Activated naive CD4-positive, alpha-beta T cell treated with anti-CD3 and anti-CD28 coated beads for 36 hours (primary cell): ENCODE results near the gene KIR3DL3. TPM values are rescaled to one million over a fixed set of nuclear protein-coding genes. Genes with fewer than 3 reads are reported as not detected.
"Not testable (repeated sequence)": the region's sequence is repeated elsewhere in the genome, so short reads cannot be mapped to it uniquely, and the experiment has no call there.

ENCODE experiments used
- CTCF ChIA-PET: fragments of 350-600 bp; sonication (Branson Sonifier 250); formaldehyde crosslinking; loops from one replicate; lab custom pipeline; 2021; ENCODE audit warnings: antibody characterized with exemption; lab: Charles Lee
- DNase-seq: peaks from one replicate; pipeline ENCODE4 v3.0.0-alpha.2; 2020
- H3K27ac Mint-ChIP-seq: one replicate; pipeline ENCODE4 v1.8.0; 2021; ENCODE audit warnings: mild to moderate bottlenecking, mixed read lengths
- H3K27me3 Mint-ChIP-seq: one replicate; pipeline ENCODE4 v1.8.0; 2021; ENCODE audit warnings: low read depth, mixed read lengths
- H3K36me3 Mint-ChIP-seq: one replicate; pipeline ENCODE4 v1.8.0; 2021; ENCODE audit warnings: low read depth, mixed read lengths
- H3K4me1 Mint-ChIP-seq: one replicate; pipeline ENCODE4 v1.8.0; 2021; ENCODE audit warnings: low read depth, mixed read lengths
- H3K4me3 Mint-ChIP-seq: one replicate; pipeline ENCODE4 v1.8.0; 2021; ENCODE audit warnings: mild to moderate bottlenecking, moderate library complexity, mixed read lengths
- H3K9me3 Mint-ChIP-seq: one replicate; pipeline ENCODE4 v1.8.0; 2021; ENCODE audit warnings: mixed read lengths
- intact Hi-C: fragments of 100-400 bp; cut with micrococcal nuclease; formaldehyde crosslinking; loops from one replicate; pipeline ENCODE4 v1.15.1; 2023
- total RNA-seq, 2 experiments: library from RNA; stranded (reverse); gene quantifications; one replicate each; pipeline ENCODE4 v1.2.3, GENCODE V29; 2021

Gene KIR3DL3
- total RNA-seq, 2 experiments from 2014 or later: not detected

- Mint-ChIP-seq H3K27ac (no peak overlapping the region), H3K9me3 (peaks cover 1% of the 10 kb centered on the region), H3K4me1 (no peaks in the 10 kb centered on the region)
Measured at GRCh38 chr19:54739587-54740497, 15.6 kb downstream of the KIR3DL3 start.

GRCh38 chr19:54741950-54742349 lies 17.7 kb downstream of the KIR3DL3 start:
- H3K4me3 Mint-ChIP-seq, intact Hi-C loops, H3K27me3 Mint-ChIP-seq: not testable (repeated sequence)

More at GRCh38 chr19:54739587-54740497, 15.6 kb downstream of the KIR3DL3 start:
- Mint-ChIP-seq H3K27me3 (peaks cover 5% of the 10 kb centered on the region), H3K4me3 (no peak overlapping the region), H3K36me3 (no peaks in the 10 kb centered on the region)
- no peak for DNase-seq
- CTCF ChIA-PET: no interaction called here
- intact Hi-C loops: no loop called here

GRCh38 chr19:54744080-54744479 lies 19.8 kb downstream of the KIR3DL3 start:
- H3K9me3 Mint-ChIP-seq, H3K27me3 Mint-ChIP-seq, H3K36me3 Mint-ChIP-seq, H3K27ac Mint-ChIP-seq, DNase-seq, H3K4me3 Mint-ChIP-seq, H3K4me1 Mint-ChIP-seq, intact Hi-C loops: not testable (repeated sequence)
- CTCF ChIA-PET: interaction anchor here (0.6 kb wide), 1 partner anchor 1300 kb away, joined by 3 read pairs; no protein-coding TSS in a partner anchor

More at GRCh38 chr19:54741950-54742349, 17.7 kb downstream of the KIR3DL3 start:
- DNase-seq, H3K4me1 Mint-ChIP-seq, H3K9me3 Mint-ChIP-seq, H3K27ac Mint-ChIP-seq, H3K36me3 Mint-ChIP-seq, CTCF ChIA-PET: not testable (repeated sequence)

GRCh38 chr19:54747614-54748322 lies 23.5 kb downstream of the KIR3DL3 start:
- DNase-seq, H3K4me1 Mint-ChIP-seq, H3K27me3 Mint-ChIP-seq, intact Hi-C loops, H3K4me3 Mint-ChIP-seq, H3K9me3 Mint-ChIP-seq, H3K27ac Mint-ChIP-seq, H3K36me3 Mint-ChIP-seq, CTCF ChIA-PET: not testable (repeated sequence)

- H3K27me3 Mint-ChIP-seq, intact Hi-C loops, H3K9me3 Mint-ChIP-seq, H3K4me1 Mint-ChIP-seq, CTCF ChIA-PET, H3K36me3 Mint-ChIP-seq, DNase-seq, H3K27ac Mint-ChIP-seq, H3K4me3 Mint-ChIP-seq: not testable (repeated sequence)
Measured at GRCh38 chr19:54750276-54750675, 26.0 kb downstream of the KIR3DL3 start.

- H3K9me3 Mint-ChIP-seq, H3K4me1 Mint-ChIP-seq, H3K4me3 Mint-ChIP-seq, H3K27ac Mint-ChIP-seq, CTCF ChIA-PET, DNase-seq, H3K27me3 Mint-ChIP-seq, intact Hi-C loops, H3K36me3 Mint-ChIP-seq: not testable (repeated sequence)
Measured at GRCh38 chr19:54756204-54757110, 32.2 kb downstream of the KIR3DL3 start.

GRCh38 chr19:54758577-54758976 lies 34.3 kb downstream of the KIR3DL3 start:
- CTCF ChIA-PET, H3K9me3 Mint-ChIP-seq, H3K4me3 Mint-ChIP-seq, H3K27ac Mint-ChIP-seq, H3K36me3 Mint-ChIP-seq, DNase-seq, intact Hi-C loops, H3K4me1 Mint-ChIP-seq, H3K27me3 Mint-ChIP-seq: not testable (repeated sequence)

GRCh38 chr19:54764219-54764618 lies 40.0 kb downstream of the KIR3DL3 start:
- intact Hi-C loops, H3K4me1 Mint-ChIP-seq, H3K9me3 Mint-ChIP-seq, H3K36me3 Mint-ChIP-seq, H3K27ac Mint-ChIP-seq, DNase-seq, CTCF ChIA-PET, H3K27me3 Mint-ChIP-seq, H3K4me3 Mint-ChIP-seq: not testable (repeated sequence)

- H3K27me3 Mint-ChIP-seq, CTCF ChIA-PET, intact Hi-C loops, H3K9me3 Mint-ChIP-seq, DNase-seq, H3K4me3 Mint-ChIP-seq, H3K4me1 Mint-ChIP-seq, H3K27ac Mint-ChIP-seq, H3K36me3 Mint-ChIP-seq: not testable (repeated sequence)
Measured at GRCh38 chr19:54766464-54766863, 42.2 kb downstream of the KIR3DL3 start.

- CTCF ChIA-PET, H3K4me1 Mint-ChIP-seq, H3K27ac Mint-ChIP-seq, H3K27me3 Mint-ChIP-seq, H3K4me3 Mint-ChIP-seq, H3K9me3 Mint-ChIP-seq, H3K36me3 Mint-ChIP-seq, DNase-seq, intact Hi-C loops: not testable (repeated sequence)
Measured at GRCh38 chr19:54769646-54770045, 45.4 kb downstream of the KIR3DL3 start, which contains the start of gene KIR2DL1. KIR2DL1 (plus strand) TSS chr19:54769793; CDS start chr19:54769851, 58 bp downstream.

GRCh38 chr19:54770511-54770910 lies 46.3 kb downstream of the KIR3DL3 start:
- not testable (repeated sequence) for H3K36me3 Mint-ChIP-seq, H3K4me1 Mint-ChIP-seq

More at GRCh38 chr19:54770511-54770910, 46.3 kb downstream of the KIR3DL3 start:
- DNase-seq, H3K27me3 Mint-ChIP-seq, H3K4me3 Mint-ChIP-seq, CTCF ChIA-PET, H3K9me3 Mint-ChIP-seq, intact Hi-C loops, H3K27ac Mint-ChIP-seq: not testable (repeated sequence)
